ENCODE data around the gene LPP.

GRCh38 chr3:188415196-188415595 lies 261.2 kb downstream of the LPP start:
- TF ChIP-seq POLR2A (IDR thresholded peaks at IDR 0.05; ENCODE audit: low read depth, low read length) (no peak), POLR2AphosphoS5 (IDR thresholded peaks at IDR 0.05; ENCODE audit: low read depth, low read length) (no peak), PAX5 (IDR thresholded peaks at IDR 0.05; ENCODE audit: insufficient read depth, low read length, severe bottlenecking) (no peak), TAF1 (IDR thresholded peaks at IDR 0.05; ENCODE audit: low read depth, low read length) (no peak)

Data from GM12891 (cell line).